ENCODE data around the gene PLS1. TPM values are rescaled to one million over a fixed set of nuclear protein-coding genes. Genes with fewer than 3 reads are reported as not detected.

Gene PLS1
- total RNA-seq, 2 donors from 2014 or later = 11.3 to 26.4 TPM

GRCh38 chr3:142724682-142725356 lies 128.6 kb downstream of the PLS1 start:
- Histone ChIP-seq H3K4me3 (ENCODE audit: low read length) (peak overlapping the region; percentile 86), H3K9ac (ENCODE audit: extremely low read depth, low read length, poor library complexity, severe bottlenecking) (peak overlapping the region; percentile 85), H3K36me3 (ENCODE audit: control insufficient read depth, insufficient read depth, low read length) (no peaks in the 10 kb centered on the region), H3K27me3 (ENCODE audit: control insufficient read depth, insufficient read depth, low read length, poor library complexity, severe bottlenecking) (no peaks in the 10 kb centered on the region), H3K9me3 (ENCODE audit: control insufficient read depth, low read length) (no peaks in the 10 kb centered on the region), H3K4me1 (ENCODE audit: control insufficient read depth, insufficient read depth, low read length) (no peaks in the 10 kb centered on the region), H3K27ac (ENCODE audit: low read depth, low read length) (peak overlapping the region; percentile 98)
- H3K27ac Mint-ChIP-seq = peak overlapping the region; percentile 96
- DNase-seq = peak; percentile 90
- H3K9me3 Mint-ChIP-seq = peaks cover 9% of the 10 kb centered on the region
- H3K4me1 Mint-ChIP-seq = peaks cover 10% of the 10 kb centered on the region
- H3K4me3 Mint-ChIP-seq = peak overlapping the region; percentile 88
- H3K36me3 Mint-ChIP-seq (ENCODE audit: low read depth) = peaks cover 3% of the 10 kb centered on the region
- H3K27me3 Mint-ChIP-seq (ENCODE audit: insufficient read depth) = peaks cover 2% of the 10 kb centered on the region
- 1 to 2% methylated on average over 23 to 35 of the region's 35 CpGs for WGBS, 2 experiments (ENCODE audit: insufficient coverage in 1 of 2, insufficient read length in 1 of 2)
- peak; percentile 47 for TF ChIP-seq CTCF (conservative IDR thresholded peaks at IDR 0.05)

DNA sequence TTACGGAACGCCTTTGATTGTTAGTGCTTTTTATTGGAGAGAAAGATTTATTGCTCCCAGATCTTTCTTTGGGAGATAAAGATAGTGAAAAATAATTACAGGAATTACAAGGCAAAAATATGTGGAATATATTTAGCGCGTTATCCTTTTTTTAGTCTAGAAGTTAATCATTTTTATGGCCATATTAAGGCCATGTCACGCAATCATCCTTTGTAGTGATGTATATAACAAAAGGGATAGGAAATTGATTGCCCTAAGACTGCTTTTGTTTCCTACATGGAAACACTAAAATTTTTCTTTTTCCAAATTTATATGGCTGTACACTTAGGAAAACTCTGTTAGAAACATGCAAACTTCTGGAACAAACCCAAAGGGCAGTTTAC lies 129.2 kb downstream of the PLS1 start:
- WGBS, 2 experiments (ENCODE audit: insufficient coverage in 1 of 2, insufficient read length in 1 of 2) = 46 to 54% methylated on average over 5 of the region's 5 CpGs
- Histone ChIP-seq H3K4me1 (ENCODE audit: control insufficient read depth, insufficient read depth, low read length) (no peaks in the 10 kb centered on the region), H3K27me3 (ENCODE audit: control insufficient read depth, insufficient read depth, low read length, poor library complexity, severe bottlenecking) (no peaks in the 10 kb centered on the region), H3K4me3 (ENCODE audit: low read length) (peak overlapping the region; percentile 86), H3K27ac (ENCODE audit: low read depth, low read length) (no peak overlapping the region), H3K9ac (ENCODE audit: extremely low read depth, low read length, poor library complexity, severe bottlenecking) (peak overlapping the region; percentile 85), H3K36me3 (ENCODE audit: control insufficient read depth, insufficient read depth, low read length) (peaks cover 2% of the 10 kb centered on the region), H3K9me3 (ENCODE audit: control insufficient read depth, low read length) (no peaks in the 10 kb centered on the region)
- Mint-ChIP-seq H3K36me3 (ENCODE audit: low read depth) (peaks cover 3% of the 10 kb centered on the region), H3K4me1 (peaks cover 10% of the 10 kb centered on the region), H3K27me3 (ENCODE audit: insufficient read depth) (peaks cover 2% of the 10 kb centered on the region), H3K27ac (peak overlapping the region; percentile 96), H3K9me3 (peaks cover 9% of the 10 kb centered on the region), H3K4me3 (peak overlapping the region; percentile 88)
- no peak for DNase-seq
- TF ChIP-seq CTCF (conservative IDR thresholded peaks at IDR 0.05) = no peak

DNA sequence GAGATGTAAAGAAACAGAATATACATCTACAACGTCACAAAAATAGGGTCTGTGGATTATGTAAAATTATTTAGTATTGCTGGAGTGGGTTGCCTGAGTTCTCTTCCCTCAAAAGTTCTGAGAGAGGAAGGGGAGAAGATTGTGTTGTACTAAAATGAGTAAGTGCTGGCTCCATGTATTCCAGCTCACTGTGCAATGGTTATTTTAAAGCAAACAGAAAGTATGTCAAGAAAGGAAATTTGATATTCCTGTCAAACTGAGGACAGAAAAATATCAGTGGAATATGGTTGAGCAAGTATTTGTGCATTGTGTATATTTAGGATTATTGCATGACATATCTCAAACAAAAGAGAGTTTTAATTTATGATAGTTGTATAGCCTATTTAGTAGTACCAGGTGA lies 129.8 kb downstream of the PLS1 start:
- no peak overlapping the region for H3K9ac ChIP-seq (ENCODE audit: extremely low read depth, low read length, poor library complexity, severe bottlenecking)
- no peaks in the 10 kb centered on the region for H3K4me1 ChIP-seq (ENCODE audit: control insufficient read depth, insufficient read depth, low read length)
- no peak overlapping the region for H3K27ac ChIP-seq (ENCODE audit: low read depth, low read length)
- no peak overlapping the region for H3K27ac Mint-ChIP-seq
- no peak for DNase-seq
- H3K4me3 Mint-ChIP-seq = peak overlapping the region; percentile 88
- TF ChIP-seq CTCF (conservative IDR thresholded peaks at IDR 0.05) = no peak
- H3K36me3 Mint-ChIP-seq (ENCODE audit: low read depth) = peaks cover 10% of the 10 kb centered on the region
- peaks cover 9% of the 10 kb centered on the region for H3K36me3 ChIP-seq (ENCODE audit: control insufficient read depth, insufficient read depth, low read length)
- H3K4me1 Mint-ChIP-seq = peaks cover 10% of the 10 kb centered on the region
- 54% methylated on average over 1 of the region's 1 CpG; no CpG with 5 or more reads in 1 of the 2 experiments for WGBS, 2 experiments (ENCODE audit: insufficient coverage in 1 of 2, insufficient read length in 1 of 2)
- peaks cover 9% of the 10 kb centered on the region for H3K9me3 Mint-ChIP-seq
- H3K27me3 Mint-ChIP-seq (ENCODE audit: insufficient read depth) = peaks cover 2% of the 10 kb centered on the region
- no peaks in the 10 kb centered on the region for H3K9me3 ChIP-seq (ENCODE audit: control insufficient read depth, low read length)
- peak overlapping the region; percentile 86 for H3K4me3 ChIP-seq (ENCODE audit: low read length)
- H3K27me3 ChIP-seq (ENCODE audit: control insufficient read depth, insufficient read depth, low read length, poor library complexity, severe bottlenecking) = no peaks in the 10 kb centered on the region
